ENCODE results near the gene C20orf144. TPM values are rescaled to one million over a fixed set of nuclear protein-coding genes. Genes with fewer than 3 reads are reported as not detected.

C20orf144 gene
- polyA plus RNA-seq, 2 of the 4 experiments (the other 2 are of a cell fraction) = 0.10 to 0.12 TPM

- H3K27ac ChIP-seq = peak overlapping the region; percentile 76 to 94
- H3K4me1 ChIP-seq = peaks cover 23% of the 10 kb centered on the region
- FAIRE-seq (no peak), ATAC-seq (no peak; a peak in 1 of 6 replicates), DNase-seq (ENCODE audit: low read depth in 1 of 2, low spot score in 1 of 2) (no peak)
- CTCF ChIA-PET = interaction anchor here (1.0 to 1.4 kb wide), 2 partner anchors 19 to 456 kb away, joined by 3 to 5 read pairs; no protein-coding TSS in a partner anchor
- POLR2A ChIA-PET = interaction anchor here (1.5 kb wide), 1 partner anchor 9 kb away, joined by 3 read pairs; no protein-coding TSS in a partner anchor
- H3K9me3 ChIP-seq = no peaks in the 10 kb centered on the region
- WGBS (ENCODE audit: missing lambda C conversion rate) = 65% methylated on average over 3 of the region's 4 CpGs
- peak overlapping the region; percentile 61 for H3K4me3 ChIP-seq
- H3K4me2 ChIP-seq = peak overlapping the region; percentile 82
- no peak for TF ChIP-seq HEYL (CRISPR knock-in tag; IDR thresholded peaks at IDR 0.05)
- TF ChIP-seq BCL3 (IDR thresholded peaks at IDR 0.05) = no peak
- no peak for TF ChIP-seq CTCF (IDR thresholded peaks at IDR 0.05)
- TF ChIP-seq RNF2 (IDR thresholded peaks at IDR 0.05; ENCODE audit: borderline replicate concordance, low read depth) = no peak
- no peak for TF ChIP-seq CHD4 (IDR thresholded peaks at IDR 0.05; ENCODE audit: borderline replicate concordance)
- no peak for TF ChIP-seq RARB (CRISPR knock-in tag; IDR thresholded peaks at IDR 0.05)
- no peak for TF ChIP-seq NFE2L2 (conservative IDR thresholded peaks at IDR 0.05; ENCODE audit: low read length)
- TF ChIP-seq ZFP36 (IDR thresholded peaks at IDR 0.05; ENCODE audit: borderline replicate concordance, partially characterized antibody) = no peak
- TF ChIP-seq SMC3 (IDR thresholded peaks at IDR 0.05) = no peak
- TF ChIP-seq CBX8 (IDR thresholded peaks at IDR 0.05) = no peak
- no peak for TF ChIP-seq NPAS2 (CRISPR knock-in tag; IDR thresholded peaks at IDR 0.05; ENCODE audit: borderline replicate concordance)
- no peak for TF ChIP-seq ZC3H11A (IDR thresholded peaks at IDR 0.05)
Observed at GRCh38 chr20:33673114-33673409, 10.9 kb downstream of the C20orf144 start.

- POLR2A ChIA-PET = interaction anchor here (1.5 kb wide), 1 partner anchor 10 kb away, joined by 3 read pairs; no protein-coding TSS in a partner anchor
- Histone ChIP-seq H3K27ac (peak overlapping the region; percentile 76 to 94), H3K4me3 (peak overlapping the region; percentile 61), H3K4me1 (peaks cover 23% of the 10 kb centered on the region), H3K4me2 (peak overlapping the region; percentile 82), H3K9me3 (no peaks in the 10 kb centered on the region)
- CTCF ChIA-PET = interaction anchor here (1.0 to 1.4 kb wide), 2 partner anchors 20 to 456 kb away, joined by 3 to 5 read pairs; no protein-coding TSS in a partner anchor
- ATAC-seq (peak; percentile 36 to 66), DNase-seq (ENCODE audit: low read depth in 1 of 2, low spot score in 1 of 2) (peak in 1 of 2 experiments; percentile 64), FAIRE-seq (no peak)
- TF ChIP-seq CHD4 (IDR thresholded peaks at IDR 0.05; ENCODE audit: borderline replicate concordance) (no peak), HOXA7 (CRISPR knock-in tag; IDR thresholded peaks at IDR 0.05) (no peak), EHF (CRISPR knock-in tag; IDR thresholded peaks at IDR 0.05) (no peak), EP300 (IDR thresholded peaks at IDR 0.05) (no peak), MYC (IDR thresholded peaks at IDR 0.05; ENCODE audit: borderline replicate concordance, low read length) (no peak), FOSL2 (IDR thresholded peaks at IDR 0.05) (no peak), FOSL2 (CRISPR knock-in tag; IDR thresholded peaks at IDR 0.05) (no peak), KDM1A (IDR thresholded peaks at IDR 0.05; ENCODE audit: low read depth) (no peak), HMGXB4 (CRISPR knock-in tag; IDR thresholded peaks at IDR 0.05; ENCODE audit: borderline replicate concordance) (no peak), CEBPB (IDR thresholded peaks at IDR 0.05) (no peak), ZC3H11A (IDR thresholded peaks at IDR 0.05) (no peak), POLR2A (IDR thresholded peaks at IDR 0.05; ENCODE audit: low read length) (no peak), ESRRA (IDR thresholded peaks at IDR 0.05; ENCODE audit: borderline replicate concordance, low read length) (no peak), SMC3 (IDR thresholded peaks at IDR 0.05) (no peak), HOXB5 (CRISPR knock-in tag; IDR thresholded peaks at IDR 0.05) (no peak), RFX5 (IDR thresholded peaks at IDR 0.05) (no peak), SREBF2 (IDR thresholded peaks at IDR 0.05) (no peak), MAX (IDR thresholded peaks at IDR 0.05) (no peak), MAZ (IDR thresholded peaks at IDR 0.05; ENCODE audit: borderline replicate concordance, low read depth, low read length) (no peak)
- 14% methylated on average over 16 of the region's 29 CpGs for WGBS (ENCODE audit: missing lambda C conversion rate)
Observed at GRCh38 chr20:33673410-33674293, 11.5 kb downstream of the C20orf144 start.

Data from A549 (cell line).